DND-41 (cell line): ENCODE measurements around the gene SLC25A19.

Source experiments
- EZH2 ChIP-seq: IDR thresholded peaks from 3 replicates; pipeline ENCODE4 v1.6.1; 2012; ENCODE audit warnings: borderline replicate concordance, low read depth, mild to moderate bottlenecking, moderate library complexity, low read length, inconsistent platforms; ENCODE audit not compliant: severe bottlenecking
- TF ChIP-seq, protein P1 (sequence below): IDR thresholded peaks from 2 replicates; pipeline ENCODE4 v1.5.1; 2012; ENCODE audit warnings: borderline replicate concordance, low read length, moderate library complexity, mild to moderate bottlenecking; ENCODE audit not compliant: poor library complexity, severe bottlenecking; ENCODE audit errors: extremely low read depth

DNA sequence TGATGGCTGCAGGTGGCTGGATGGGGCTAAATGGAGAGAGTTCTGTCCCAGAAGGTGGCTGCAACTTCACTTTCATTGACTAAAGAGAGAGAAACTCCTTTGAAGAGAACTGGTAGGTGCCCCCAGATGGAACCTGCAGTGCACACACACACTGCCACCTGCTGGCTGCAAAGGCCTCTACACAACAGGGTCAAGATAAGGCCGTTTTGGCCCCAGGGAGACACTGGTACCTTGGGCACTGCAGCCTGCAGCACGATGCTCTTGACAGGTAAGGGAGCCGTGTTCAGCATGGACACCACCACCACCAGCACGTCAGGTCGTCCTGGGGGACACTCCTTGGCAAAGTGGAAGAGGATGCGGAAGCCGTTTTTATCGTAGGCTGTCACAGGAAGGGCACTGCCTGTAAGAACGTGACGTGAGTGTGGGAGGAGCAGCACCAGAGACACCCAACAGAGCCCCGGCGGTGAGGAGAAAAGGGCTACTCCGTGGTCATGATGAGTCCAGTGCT, 50.5 kb downstream of the SLC25A19 start:
- TF ChIP-seq, protein P1, sequence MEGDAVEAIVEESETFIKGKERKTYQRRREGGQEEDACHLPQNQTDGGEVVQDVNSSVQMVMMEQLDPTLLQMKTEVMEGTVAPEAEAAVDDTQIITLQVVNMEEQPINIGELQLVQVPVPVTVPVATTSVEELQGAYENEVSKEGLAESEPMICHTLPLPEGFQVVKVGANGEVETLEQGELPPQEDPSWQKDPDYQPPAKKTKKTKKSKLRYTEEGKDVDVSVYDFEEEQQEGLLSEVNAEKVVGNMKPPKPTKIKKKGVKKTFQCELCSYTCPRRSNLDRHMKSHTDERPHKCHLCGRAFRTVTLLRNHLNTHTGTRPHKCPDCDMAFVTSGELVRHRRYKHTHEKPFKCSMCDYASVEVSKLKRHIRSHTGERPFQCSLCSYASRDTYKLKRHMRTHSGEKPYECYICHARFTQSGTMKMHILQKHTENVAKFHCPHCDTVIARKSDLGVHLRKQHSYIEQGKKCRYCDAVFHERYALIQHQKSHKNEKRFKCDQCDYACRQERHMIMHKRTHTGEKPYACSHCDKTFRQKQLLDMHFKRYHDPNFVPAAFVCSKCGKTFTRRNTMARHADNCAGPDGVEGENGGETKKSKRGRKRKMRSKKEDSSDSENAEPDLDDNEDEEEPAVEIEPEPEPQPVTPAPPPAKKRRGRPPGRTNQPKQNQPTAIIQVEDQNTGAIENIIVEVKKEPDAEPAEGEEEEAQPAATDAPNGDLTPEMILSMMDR, result peak; percentile 94
- TF ChIP-seq EZH2, result no peak
